Umbilical cord (tissue), 2 donors: Measurements from ENCODE around the gene SIX4. TPM values are rescaled to one million over a fixed set of nuclear protein-coding genes. Genes with fewer than 3 reads are reported as not detected.
"Not testable (repeated sequence)": the region's sequence is repeated elsewhere in the genome, so short reads cannot be mapped to it uniquely, and the experiment has no call there.

Experiments
- DNase-seq: peaks from one replicate; pipeline ENCODE4 v3.0.0-alpha.2; 2015; ENCODE audit warnings: low spot score
- total RNA-seq: library from RNA; depleted of rRNA; stranded (reverse); fragments of >200 nt; gene quantifications from one replicate; pipeline ENCODE4 v1.2.3, GENCODE V29; 2014; ENCODE audit warnings: low replicate concordance; ENCODE audit not compliant: insufficient read depth

SIX4 gene
- total RNA-seq, result 2.6 TPM

GRCh38 chr14:60723907-60724618 lies at the start of gene SIX4:
Gene SIX4, minus strand, starts transcription at chr14:60724351. Its CDS starts 277 bp downstream, at chr14:60724074.
- peak; percentile 77 for DNase-seq

- DNase-seq, result no peak
Measured at GRCh38 chr14:60773558-60773957, 49.4 kb upstream of the SIX4 start.

GRCh38 chr14:60771117-60771516 lies 47.0 kb upstream of the SIX4 start:
- DNase-seq, result no peak

- DNase-seq, result no peak
Measured at GRCh38 chr14:60768602-60769001, 44.5 kb upstream of the SIX4 start.

GRCh38 chr14:60760644-60761364 lies 36.7 kb upstream of the SIX4 start:
- no peak for DNase-seq

- DNase-seq, result no peak
Measured at GRCh38 chr14:60760209-60760608, 36.1 kb upstream of the SIX4 start.

GRCh38 chr14:60758885-60759284 lies 34.7 kb upstream of the SIX4 start:
- DNase-seq, result peak; percentile 5

GRCh38 chr14:60757567-60758002 lies 33.4 kb upstream of the SIX4 start:
- no peak for DNase-seq

- DNase-seq, result no peak
Measured at GRCh38 chr14:60756847-60757246, 32.7 kb upstream of the SIX4 start.

- no peak for DNase-seq
Measured at GRCh38 chr14:60753264-60754119, 29.3 kb upstream of the SIX4 start.

GRCh38 chr14:60744566-60744965 lies 20.4 kb upstream of the SIX4 start:
- no peak for DNase-seq

GRCh38 chr14:60738843-60739508 lies 14.8 kb upstream of the SIX4 start:
- DNase-seq, result no peak

GRCh38 chr14:60736494-60736893 lies 12.3 kb upstream of the SIX4 start:
- peak; percentile 22 for DNase-seq

- DNase-seq, result no peak
Measured at GRCh38 chr14:60735416-60735815, 11.3 kb upstream of the SIX4 start.

- DNase-seq, result peak; percentile 79
Measured at GRCh38 chr14:60734465-60735242, 10.5 kb upstream of the SIX4 start, which contains the start of gene MNAT1. Gene MNAT1, plus strand, starts transcription at chr14:60734761. Its CDS starts 102 bp downstream, at chr14:60734863.

- no peak for DNase-seq
Measured at GRCh38 chr14:60732840-60733483, 8.8 kb upstream of the SIX4 start.

- not testable (repeated sequence) for DNase-seq
Measured at GRCh38 chr14:60731291-60731690, 7.1 kb upstream of the SIX4 start.

GRCh38 chr14:60723116-60723906 lies 840 bp downstream of the SIX4 start:
- DNase-seq, result peak; percentile 49
